KMS-11 (cell line): Measurements from ENCODE around the gene ASRGL1.
"Not testable (repeated sequence)": the region's sequence is repeated elsewhere in the genome, so short reads cannot be mapped to it uniquely, and the experiment has no call there.

Source experiments
- H2AFZ ChIP-seq: fragments of 200-600 bp; sonication (generic); 2 replicates; pipeline ENCODE4 v1.6.1; 2016; ENCODE audit warnings: antibody characterized with exemption, mixed run types, low read depth
- H3K27ac ChIP-seq: fragments of 200-600 bp; sonication (generic); 2 replicates; pipeline ENCODE4 v1.6.1; 2016; ENCODE audit warnings: mild to moderate bottlenecking, mixed run types
- H3K27me3 ChIP-seq: fragments of 200-600 bp; sonication (generic); 2 replicates; pipeline ENCODE4 v1.6.1; 2017; ENCODE audit warnings: mild to moderate bottlenecking, low read depth, mixed run types, moderate library complexity; ENCODE audit not compliant: insufficient read depth
- H3K36me3 ChIP-seq: fragments of 200-600 bp; sonication (generic); 2 replicates; pipeline ENCODE4 v1.6.1; 2017; ENCODE audit warnings: mild to moderate bottlenecking, mixed run types; ENCODE audit not compliant: insufficient read depth
- H3K4me1 ChIP-seq: fragments of 200-600 bp; sonication (generic); 2 replicates; pipeline ENCODE4 v1.6.1; 2016; ENCODE audit warnings: mild to moderate bottlenecking, low read depth, mixed run types; ENCODE audit not compliant: poor library complexity, severe bottlenecking
- H3K4me2 ChIP-seq: fragments of 200-600 bp; sonication (generic); 2 replicates; pipeline ENCODE4 v1.7.0; 2016; ENCODE audit warnings: mild to moderate bottlenecking, mixed run types
- H3K4me3 ChIP-seq: fragments of 200-600 bp; sonication (generic); IDR thresholded peaks from 2 replicates; pipeline ENCODE4 v1.6.1; 2017; ENCODE audit warnings: low read depth, low read length, mixed read lengths; ENCODE audit not compliant: insufficient read depth
- H3K79me2 ChIP-seq: fragments of 200-600 bp; sonication (generic); 2 replicates; pipeline ENCODE4 v1.6.1; 2016; ENCODE audit warnings: low read depth, mixed run types; ENCODE audit not compliant: insufficient read depth
- H3K9ac ChIP-seq: fragments of 200-600 bp; sonication (generic); 2 replicates; pipeline ENCODE4 v1.6.1; 2016; ENCODE audit warnings: mild to moderate bottlenecking, mixed run types
- H4K20me1 ChIP-seq: fragments of 200-600 bp; sonication (generic); 2 replicates; pipeline ENCODE4 v1.6.1; 2016; ENCODE audit warnings: mild to moderate bottlenecking, mixed run types; ENCODE audit not compliant: insufficient read depth
- CTCF ChIP-seq: fragments of 200-600 bp; sonication (generic); conservative IDR thresholded peaks from 2 replicates; pipeline ENCODE4 v1.6.1; 2017; ENCODE audit warnings: low read depth, mild to moderate bottlenecking, antibody characterized with exemption, low read length, moderate library complexity, mixed read lengths

Gene ASRGL1

GRCh38 chr11:62373464-62374119 is 36.3 kb downstream of the ASRGL1 start:
- Histone ChIP-seq H3K9ac (no peak overlapping the region), H3K36me3 (no peaks in the 10 kb centered on the region), H3K79me2 (no peaks in the 10 kb centered on the region), H3K4me2 (no peak overlapping the region), H2AFZ (no peak overlapping the region), H3K4me1 (peaks cover 9% of the 10 kb centered on the region), H3K4me3 (no peak overlapping the region), H4K20me1 (no peaks in the 10 kb centered on the region), H3K27ac (no peak overlapping the region), H3K27me3 (no peaks in the 10 kb centered on the region)
- no peak for TF ChIP-seq CTCF

GRCh38 chr11:62374801-62375200 is 37.6 kb downstream of the ASRGL1 start:
- Histone ChIP-seq H3K79me2 (no peaks in the 10 kb centered on the region), H2AFZ (no peak overlapping the region), H3K9ac (no peak overlapping the region), H3K36me3 (no peaks in the 10 kb centered on the region), H3K27me3 (0 out of 2 replicates have a peak, but pooled peaks cover 5% of the 10 kb centered on the region), H3K4me2 (no peak overlapping the region), H3K4me3 (no peak overlapping the region), H3K4me1 (peaks cover 9% of the 10 kb centered on the region), H3K27ac (no peak overlapping the region), H4K20me1 (no peaks in the 10 kb centered on the region)
- TF ChIP-seq CTCF: no peak

- H3K4me1 ChIP-seq: peaks cover 10% of the 10 kb centered on the region
Observed at GRCh38 chr11:62378459-62379063, 41.3 kb downstream of the ASRGL1 start.

GRCh38 chr11:62379586-62379985 is 42.3 kb downstream of the ASRGL1 start:
- H2AFZ ChIP-seq, H3K4me2 ChIP-seq, H3K9ac ChIP-seq, H4K20me1 ChIP-seq, H3K27ac ChIP-seq, H3K4me3 ChIP-seq, H3K79me2 ChIP-seq, H3K36me3 ChIP-seq: not testable (repeated sequence)
- Histone ChIP-seq H3K27me3 (peaks cover 11% of the 10 kb centered on the region; the same call in 1 of the 2 replicates), H3K4me1 (peaks cover 10% of the 10 kb centered on the region)

More at GRCh38 chr11:62378459-62379063, 41.3 kb downstream of the ASRGL1 start:
- not testable (repeated sequence) for H4K20me1 ChIP-seq, H3K4me3 ChIP-seq, H3K4me2 ChIP-seq, H3K27me3 ChIP-seq, H2AFZ ChIP-seq, H3K27ac ChIP-seq, H3K36me3 ChIP-seq, H3K9ac ChIP-seq, H3K79me2 ChIP-seq
- peak; percentile 53 for TF ChIP-seq CTCF

GRCh38 chr11:62380821-62381245 is 43.6 kb downstream of the ASRGL1 start:
- TF ChIP-seq CTCF: peak; percentile 82
- Histone ChIP-seq H3K4me2 (peak overlapping the region; percentile 21; the same call in 1 of the 2 replicates), H3K4me1 (peaks cover 19% of the 10 kb centered on the region), H3K27me3 (peaks cover 11% of the 10 kb centered on the region; the same call in 1 of the 2 replicates)
- H2AFZ ChIP-seq, H4K20me1 ChIP-seq, H3K9ac ChIP-seq, H3K27ac ChIP-seq, H3K79me2 ChIP-seq, H3K36me3 ChIP-seq, H3K4me3 ChIP-seq: not testable (repeated sequence)
